Right lobe of liver (tissue), 4 donors: ENCODE measurements around the gene WSCD2.

Source experiments
- POLR2A ChIP-seq: fragments of 450-650 bp; IDR thresholded peaks from one replicate; pipeline ENCODE4 v1.6.1; 2017; ENCODE audit warnings: antibody characterized with exemption, mild to moderate bottlenecking
- TF ChIP-seq, protein P1 (sequence below), 4 donors: fragments of 200-600 bp in 3 of 4; fragments of 450-650 bp in 1 of 4; IDR thresholded peaks; one replicate each; pipeline versions ENCODE4 v1.5.1 to v1.8.0; 2016 to 2022; ENCODE audit warnings: antibody characterized with exemption in 4 of 4, mild to moderate bottlenecking in 2 of 4
- donor health status: DM: no; HTN: no; CAD: no.
- donor health status: DM: no; HTN: no; CAD: no.
- donor health status: DM: no; HTN: yes; CAD: no.

DNA sequence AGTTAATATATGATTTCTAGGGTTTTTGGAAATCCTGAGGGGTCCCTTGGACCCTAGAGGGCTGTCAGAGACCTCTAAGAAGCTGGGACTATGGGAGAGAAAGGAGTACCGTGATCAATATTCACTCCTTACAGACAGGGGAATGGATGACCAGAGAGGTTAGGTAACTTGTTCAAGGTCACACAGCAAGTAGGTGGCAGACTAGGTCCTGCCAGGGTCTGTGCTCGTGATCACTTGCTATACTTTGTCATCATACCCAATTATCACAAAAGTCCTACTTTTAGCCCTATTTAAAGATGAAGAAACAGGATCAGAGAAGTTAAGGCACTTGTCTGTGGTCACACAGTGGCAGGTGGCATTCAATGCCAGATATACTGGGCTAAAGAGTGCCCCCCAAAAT is 42.9 kb downstream of the WSCD2 start:
- TF ChIP-seq, protein P1, sequence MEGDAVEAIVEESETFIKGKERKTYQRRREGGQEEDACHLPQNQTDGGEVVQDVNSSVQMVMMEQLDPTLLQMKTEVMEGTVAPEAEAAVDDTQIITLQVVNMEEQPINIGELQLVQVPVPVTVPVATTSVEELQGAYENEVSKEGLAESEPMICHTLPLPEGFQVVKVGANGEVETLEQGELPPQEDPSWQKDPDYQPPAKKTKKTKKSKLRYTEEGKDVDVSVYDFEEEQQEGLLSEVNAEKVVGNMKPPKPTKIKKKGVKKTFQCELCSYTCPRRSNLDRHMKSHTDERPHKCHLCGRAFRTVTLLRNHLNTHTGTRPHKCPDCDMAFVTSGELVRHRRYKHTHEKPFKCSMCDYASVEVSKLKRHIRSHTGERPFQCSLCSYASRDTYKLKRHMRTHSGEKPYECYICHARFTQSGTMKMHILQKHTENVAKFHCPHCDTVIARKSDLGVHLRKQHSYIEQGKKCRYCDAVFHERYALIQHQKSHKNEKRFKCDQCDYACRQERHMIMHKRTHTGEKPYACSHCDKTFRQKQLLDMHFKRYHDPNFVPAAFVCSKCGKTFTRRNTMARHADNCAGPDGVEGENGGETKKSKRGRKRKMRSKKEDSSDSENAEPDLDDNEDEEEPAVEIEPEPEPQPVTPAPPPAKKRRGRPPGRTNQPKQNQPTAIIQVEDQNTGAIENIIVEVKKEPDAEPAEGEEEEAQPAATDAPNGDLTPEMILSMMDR (IDR thresholded peaks at IDR 0.05) = no peak
- TF ChIP-seq POLR2A = no peak
